NCI-H226 (cell line): ENCODE results near the gene THOC6.
A peak's percentile ranks its signal among the peaks of the same experiment; 100 is the strongest.
"Not testable (repeated sequence)": the region's sequence is repeated elsewhere in the genome, so short reads cannot be mapped to it uniquely, and the experiment has no call there.

Experiments used
- DNase-seq: peaks from one replicate; pipeline ENCODE4 v3.0.0-alpha.2; 2015

The THOC6 gene

GRCh38 chr16:3057181-3058138 is 33.6 kb downstream of the THOC6 start:
- DNase-seq, result no peak

- no peak for DNase-seq
Measured at GRCh38 chr16:3058139-3059030, 34.5 kb downstream of the THOC6 start.

- DNase-seq, result peak; percentile 71
Measured at GRCh38 chr16:3059041-3059722, 35.3 kb downstream of the THOC6 start.

- no peak for DNase-seq
Measured at GRCh38 chr16:3059723-3060242, 35.9 kb downstream of the THOC6 start.

- no peak for DNase-seq
Measured at GRCh38 chr16:3060339-3061127, 36.7 kb downstream of the THOC6 start.

- no peak for DNase-seq
Measured at GRCh38 chr16:3062553-3062952, 38.7 kb downstream of the THOC6 start.

- no peak for DNase-seq
Measured at GRCh38 chr16:3063625-3064386, 40.0 kb downstream of the THOC6 start.

- peak; percentile 74 for DNase-seq
Measured at GRCh38 chr16:3065069-3065741, 41.4 kb downstream of the THOC6 start, which contains the start of gene IL32. IL32 (plus strand) TSS chr16:3065640; CDS start chr16:3065812, 172 bp downstream.

GRCh38 chr16:3065742-3066439 is 42.1 kb downstream of the THOC6 start:
- DNase-seq, result no peak

- no peak for DNase-seq
Measured at GRCh38 chr16:3066440-3066748, 42.6 kb downstream of the THOC6 start.

- no peak for DNase-seq
Measured at GRCh38 chr16:3068487-3068886, 44.7 kb downstream of the THOC6 start.

GRCh38 chr16:3069146-3069545 is 45.3 kb downstream of the THOC6 start:
- DNase-seq, result not testable (repeated sequence)

GRCh38 chr16:3070608-3071111 is 46.8 kb downstream of the THOC6 start:
- DNase-seq, result no peak

- no peak for DNase-seq
Measured at GRCh38 chr16:3071655-3072054, 47.8 kb downstream of the THOC6 start.

- not testable (repeated sequence) for DNase-seq
Measured at GRCh38 chr16:3072148-3072547, 48.3 kb downstream of the THOC6 start.

- DNase-seq, result not testable (repeated sequence)
Measured at GRCh38 chr16:3072576-3073263, 48.9 kb downstream of the THOC6 start.

- no peak for DNase-seq
Measured at GRCh38 chr16:3073448-3073847, 49.6 kb downstream of the THOC6 start.

- no peak for DNase-seq
Measured at GRCh38 chr16:3074860-3075522, 51.2 kb downstream of the THOC6 start.
